Erythroblast (primary cell): ENCODE measurements around the gene DOCK2.

ENCODE experiments used
- DNase-seq, 2 experiments: peaks; one replicate each; lab custom pipeline; 2025; lab: John Stamatoyannopoulos, UW
- GATA1 ChIP-seq: IDR thresholded peaks from 2 replicates; pipeline ENCODE4 v1.6.1; 2011; ENCODE audit warnings: low read depth, mild to moderate bottlenecking, control low read depth, low read length, moderate library complexity
- POLR2A ChIP-seq: IDR thresholded peaks from 2 replicates; pipeline ENCODE4 v1.6.1; 2011; ENCODE audit warnings: mild to moderate bottlenecking, low read length

DOCK2 gene

DNA sequence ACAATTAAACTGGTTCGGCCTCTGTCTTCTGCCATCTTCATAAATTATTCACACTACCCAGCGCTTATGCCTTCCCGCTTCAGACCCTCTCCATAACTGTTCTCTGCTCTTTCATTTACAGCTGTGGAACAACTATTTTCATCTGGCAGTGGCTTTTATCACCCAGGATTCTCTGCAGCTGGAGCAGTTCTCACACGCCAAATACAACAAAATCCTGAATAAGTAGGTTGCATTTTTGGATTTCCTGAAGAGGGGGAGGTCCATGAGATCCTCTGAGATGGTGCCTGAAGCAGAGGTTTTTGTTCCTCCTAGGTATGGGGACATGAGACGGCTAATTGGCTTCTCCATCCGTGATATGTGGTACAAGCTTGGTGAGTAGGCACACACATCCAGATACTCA is 371.3 kb downstream of the DOCK2 start:
- TF ChIP-seq POLR2A (no peak), GATA1 (no peak)
- no peak for DNase-seq

GRCh38 chr5:170010595-170010994 is 373.5 kb downstream of the DOCK2 start:
- TF ChIP-seq GATA1 (no peak), POLR2A (no peak)
- no peak for DNase-seq

- no peak for DNase-seq
- TF ChIP-seq GATA1, result no peak
- TF ChIP-seq POLR2A, result no peak
These were observed 374.7 kb downstream of the DOCK2 start for GRCh38 chr5:170011751-170012150.

DNA sequence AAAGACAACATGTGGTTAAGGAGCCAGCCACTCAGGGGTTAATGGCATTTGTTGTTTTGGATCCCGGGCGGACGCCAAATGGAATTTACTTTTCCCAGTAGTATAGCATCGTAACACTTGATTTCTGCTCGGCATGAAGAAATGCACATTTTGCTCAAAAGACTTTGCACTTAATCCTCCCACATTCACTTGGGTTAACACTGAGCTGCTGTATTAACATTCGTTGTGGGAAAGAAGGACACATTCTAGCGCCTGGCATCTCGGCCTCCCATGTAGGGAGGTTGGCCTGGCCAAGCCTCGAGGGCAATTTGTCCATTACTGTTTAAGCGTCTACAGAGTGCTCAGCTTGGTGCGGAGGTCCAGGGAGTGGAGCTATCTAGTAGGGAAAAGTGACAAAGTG is 375.5 kb downstream of the DOCK2 start:
- DNase-seq, result no peak
- TF ChIP-seq GATA1 (no peak), POLR2A (no peak)

DNA sequence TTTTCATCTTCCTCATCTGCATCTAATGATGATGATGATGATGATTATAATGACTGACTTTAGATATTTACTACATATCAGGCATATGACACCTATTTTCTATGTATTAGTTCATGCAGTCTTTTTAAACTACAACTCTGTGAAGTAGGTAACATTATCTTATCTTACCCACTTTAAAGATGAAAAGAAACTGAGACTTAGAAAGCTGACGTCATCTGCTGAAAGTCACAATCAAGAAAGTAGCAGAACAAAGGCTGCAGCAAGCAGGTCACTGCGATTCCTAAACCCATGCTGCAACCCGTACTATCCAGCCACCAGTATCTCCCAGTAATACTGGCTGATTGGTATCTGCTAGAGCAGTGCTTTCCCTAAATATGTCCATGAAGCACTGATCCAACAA is 383.3 kb downstream of the DOCK2 start:
- TF ChIP-seq GATA1 (no peak), POLR2A (no peak)
- no peak for DNase-seq

GRCh38 chr5:170021506-170021905 is 384.4 kb downstream of the DOCK2 start:
- TF ChIP-seq GATA1 (no peak), POLR2A (no peak)
- no peak for DNase-seq

GRCh38 chr5:170025853-170026252 is 388.8 kb downstream of the DOCK2 start:
- no peak for DNase-seq
- no peak for TF ChIP-seq GATA1

DNA sequence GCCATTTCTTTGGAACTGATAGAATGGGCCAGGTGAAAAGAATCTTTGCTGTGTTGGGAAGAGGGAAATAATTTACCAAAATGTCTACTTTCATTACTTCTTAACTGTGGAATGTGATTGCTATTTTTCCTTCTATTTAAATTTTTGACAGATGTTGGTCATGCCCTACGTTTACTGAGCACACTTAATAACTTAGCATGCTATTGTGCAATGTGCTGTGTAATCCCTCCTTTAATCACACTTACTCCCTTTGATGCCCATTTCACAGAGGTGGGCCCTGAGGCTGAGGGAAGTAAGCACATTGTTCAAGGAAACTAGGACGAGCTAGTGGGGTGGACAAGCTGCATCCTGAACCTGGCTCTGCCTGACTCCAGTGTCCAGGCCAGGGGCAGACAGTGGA is 391.0 kb downstream of the DOCK2 start:
- DNase-seq, result no peak
- TF ChIP-seq GATA1, result no peak
- TF ChIP-seq POLR2A, result no peak

- TF ChIP-seq GATA1, result no peak
- TF ChIP-seq POLR2A, result no peak
- no peak for DNase-seq
These were observed 397.2 kb downstream of the DOCK2 start for GRCh38 chr5:170034231-170034630.

DNA sequence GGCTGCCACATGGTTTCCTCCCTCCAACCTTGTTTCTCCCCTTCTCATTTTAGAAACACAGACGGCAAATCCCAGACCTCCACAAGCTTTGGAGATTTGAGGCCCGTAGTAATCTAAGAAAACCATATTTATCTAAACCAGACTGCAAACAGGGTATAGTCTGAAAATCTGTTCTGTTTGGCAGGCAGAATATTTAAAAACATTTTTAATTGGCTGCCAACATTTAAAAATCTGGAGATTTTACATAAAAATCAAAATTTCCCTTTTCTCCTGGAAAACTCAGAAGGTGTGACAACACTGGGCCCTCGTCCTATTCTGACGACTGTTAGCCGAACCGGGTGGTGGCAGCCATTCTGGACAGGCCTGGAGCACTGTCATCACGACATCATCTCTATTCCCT is 401.2 kb downstream of the DOCK2 start:
- DNase-seq, result no peak
- TF ChIP-seq POLR2A, result no peak
- no peak for TF ChIP-seq GATA1

DNA sequence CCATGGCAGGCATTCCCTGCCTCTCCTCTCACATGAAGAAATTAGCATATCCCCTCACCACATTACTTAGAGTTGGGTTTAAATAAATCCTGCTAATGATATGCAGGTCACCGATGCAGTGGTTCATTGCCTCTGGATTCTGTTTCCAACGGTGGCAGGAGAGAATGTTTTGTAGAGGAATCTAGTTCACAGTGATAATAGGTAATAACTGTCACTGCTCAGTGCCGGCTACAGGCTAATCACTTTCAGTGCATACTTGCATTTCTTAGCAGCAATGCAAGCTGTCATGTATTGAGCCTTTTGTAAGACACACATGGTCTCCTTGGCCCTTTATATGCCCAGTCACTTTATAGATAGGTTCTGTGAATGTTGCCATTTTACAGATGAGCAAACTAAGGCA is 402.8 kb downstream of the DOCK2 start:
- DNase-seq, result no peak
- TF ChIP-seq GATA1 (no peak), POLR2A (no peak)

DNA sequence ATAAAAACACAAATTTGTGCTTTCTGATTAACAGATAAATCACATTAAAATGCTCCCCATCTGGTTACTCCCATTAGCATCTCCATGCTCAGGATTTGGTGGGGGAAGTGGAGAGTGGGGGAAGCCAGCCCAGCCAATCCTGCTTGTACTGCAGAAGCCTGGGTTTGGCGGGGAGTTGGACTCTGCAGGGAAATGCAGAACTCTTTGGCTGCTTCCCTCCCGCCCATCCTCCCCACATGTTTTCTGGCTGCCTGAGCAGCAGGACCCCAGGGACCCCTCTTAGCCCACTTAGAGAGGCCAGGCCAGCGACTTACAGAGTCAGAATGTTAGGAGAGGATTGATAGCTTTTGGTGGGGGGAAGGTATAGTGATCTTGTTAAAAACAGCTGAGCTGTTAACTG is 409.2 kb downstream of the DOCK2 start:
- no peak for TF ChIP-seq GATA1
- TF ChIP-seq POLR2A, result no peak

DNA sequence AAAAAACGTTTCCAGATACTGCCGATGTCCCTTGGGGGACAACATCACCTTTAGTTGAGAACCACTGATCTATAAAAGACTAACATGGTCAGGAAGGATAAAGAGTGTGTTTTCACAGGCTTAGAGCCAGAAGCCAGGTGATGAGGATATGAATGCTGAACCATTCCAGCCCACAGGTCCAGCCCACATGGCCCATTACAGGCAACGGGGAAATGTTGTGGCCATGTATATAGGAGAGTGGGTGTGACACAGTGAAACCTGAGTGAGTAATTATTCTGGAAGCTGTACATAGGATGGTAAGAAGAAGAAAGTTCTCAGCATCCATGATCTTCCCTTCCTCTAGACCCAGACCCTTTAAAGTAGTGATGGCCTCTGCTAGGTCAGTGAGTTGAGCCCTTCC is 412.6 kb downstream of the DOCK2 start:
- no peak for DNase-seq
- TF ChIP-seq GATA1 (no peak), POLR2A (no peak)

More for the DNA sequence above, 409.2 kb downstream of the DOCK2 start:
- DNase-seq, result no peak

DNA sequence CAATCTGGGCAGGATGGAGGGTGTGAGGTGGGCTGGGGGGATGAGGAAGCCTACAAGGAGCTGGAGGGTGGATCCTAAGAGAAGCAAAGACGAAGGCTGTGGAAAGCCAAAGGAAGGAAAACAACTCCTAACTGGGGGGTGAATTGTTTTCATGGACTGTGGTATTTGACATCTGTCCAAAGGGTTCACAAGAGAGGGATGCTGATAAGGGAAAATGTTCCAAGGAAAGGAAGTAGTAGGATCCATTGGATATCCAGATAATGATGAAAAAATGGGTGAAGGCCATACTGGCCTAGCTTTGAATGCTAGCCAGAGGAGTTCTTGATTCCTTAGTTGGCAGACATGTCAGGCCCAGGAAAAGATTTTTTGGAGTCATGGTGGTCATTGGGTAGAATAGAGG is 416.8 kb downstream of the DOCK2 start:
- TF ChIP-seq GATA1, result no peak
- no peak for TF ChIP-seq POLR2A
- no peak for DNase-seq

DNA sequence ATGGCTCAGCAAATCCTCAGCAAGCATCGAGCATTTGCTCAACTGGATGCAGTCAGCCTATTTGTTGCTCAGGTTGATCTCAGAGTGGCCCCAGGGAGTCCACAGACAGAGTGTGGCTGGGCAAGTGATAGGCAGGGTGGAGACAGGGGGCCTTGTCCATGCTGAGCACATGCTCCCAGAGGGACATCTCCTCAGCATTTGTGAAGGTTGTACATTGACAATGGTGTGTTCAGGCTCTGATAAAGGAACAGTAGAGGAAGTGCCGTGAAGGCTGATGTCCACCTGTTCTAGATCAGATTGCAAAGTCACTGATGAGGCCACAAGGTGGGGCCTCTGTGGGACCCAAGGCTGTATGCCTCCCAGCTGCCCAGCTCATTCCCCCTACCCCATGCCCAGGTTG is 418.5 kb downstream of the DOCK2 start:
- DNase-seq, result peak in 1 of 2 experiments; percentile 7
- TF ChIP-seq POLR2A, result no peak
- TF ChIP-seq GATA1, result no peak
